Measurements from ENCODE around the gene VANGL2.

DNA sequence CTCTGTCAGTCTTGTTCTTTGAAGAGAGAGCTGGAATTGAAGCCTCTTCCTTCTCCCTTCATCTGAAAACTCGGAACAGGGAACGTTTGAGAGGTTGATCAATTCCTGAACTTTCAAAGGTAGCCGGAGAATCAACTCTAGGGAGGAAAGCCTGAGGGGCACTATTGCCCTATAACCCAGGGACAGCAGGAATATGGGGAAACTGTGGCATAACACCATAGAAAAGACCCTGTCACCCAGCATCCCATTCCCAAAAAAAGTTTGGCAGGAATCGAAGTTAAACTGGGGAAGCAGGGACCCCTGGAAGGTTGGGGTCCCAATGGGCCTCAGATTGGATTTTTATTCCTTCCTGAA is 38.6 kb upstream of the VANGL2 start:
- TF ChIP-seq, protein P1, sequence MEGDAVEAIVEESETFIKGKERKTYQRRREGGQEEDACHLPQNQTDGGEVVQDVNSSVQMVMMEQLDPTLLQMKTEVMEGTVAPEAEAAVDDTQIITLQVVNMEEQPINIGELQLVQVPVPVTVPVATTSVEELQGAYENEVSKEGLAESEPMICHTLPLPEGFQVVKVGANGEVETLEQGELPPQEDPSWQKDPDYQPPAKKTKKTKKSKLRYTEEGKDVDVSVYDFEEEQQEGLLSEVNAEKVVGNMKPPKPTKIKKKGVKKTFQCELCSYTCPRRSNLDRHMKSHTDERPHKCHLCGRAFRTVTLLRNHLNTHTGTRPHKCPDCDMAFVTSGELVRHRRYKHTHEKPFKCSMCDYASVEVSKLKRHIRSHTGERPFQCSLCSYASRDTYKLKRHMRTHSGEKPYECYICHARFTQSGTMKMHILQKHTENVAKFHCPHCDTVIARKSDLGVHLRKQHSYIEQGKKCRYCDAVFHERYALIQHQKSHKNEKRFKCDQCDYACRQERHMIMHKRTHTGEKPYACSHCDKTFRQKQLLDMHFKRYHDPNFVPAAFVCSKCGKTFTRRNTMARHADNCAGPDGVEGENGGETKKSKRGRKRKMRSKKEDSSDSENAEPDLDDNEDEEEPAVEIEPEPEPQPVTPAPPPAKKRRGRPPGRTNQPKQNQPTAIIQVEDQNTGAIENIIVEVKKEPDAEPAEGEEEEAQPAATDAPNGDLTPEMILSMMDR (conservative IDR thresholded peaks at IDR 0.05; ENCODE audit: low read length): no peak
- no peak for TF ChIP-seq EZH2phosphoT487 (IDR thresholded peaks at IDR 0.05; ENCODE audit: borderline replicate concordance, low read depth, low read length)

All from OCI-LY7 (cell line).